Measurements from ENCODE around the gene CDHR1. TPM values are rescaled to one million over a fixed set of nuclear protein-coding genes. Genes with fewer than 3 reads are reported as not detected.
A peak's percentile ranks its signal among the peaks of the same experiment; 100 is the strongest.
"Not testable (repeated sequence)": the region's sequence is repeated elsewhere in the genome, so short reads cannot be mapped to it uniquely, and the experiment has no call there.

CDHR1 gene
- total RNA-seq, 4 donors from 2014 or later: 6.7 to 15.0 (median 12.2) TPM

GRCh38 chr10:84166620-84167288, 27.6 kb upstream of the CDHR1 start:
- no peaks in the 10 kb centered on the region for H3K9me3 ChIP-seq
- H3K4me1 ChIP-seq: peaks cover 7 to 72% (median 30%) of the 10 kb centered on the region in 3 donors
- no peaks in the 10 kb centered on the region for H3K36me3 ChIP-seq
- H3K27me3 ChIP-seq: peaks cover 0 to 21% (median 0%) of the 10 kb centered on the region in 4 donors
- DNase-seq: no peak
- intact Hi-C loops (cut with DNase I): no loop called here
- peak overlapping the region in 3 of 4 donors; percentile 63 to 89 (median 63) for H3K27ac ChIP-seq
- H3K4me3 ChIP-seq: no peak overlapping the region
- WGBS, 2 donors: 50 to 66% methylated on average over 2 to 4 of the region's 4 CpGs
- TF ChIP-seq POLR2A (IDR thresholded peaks at IDR 0.05): no peak
- TF ChIP-seq CTCF (IDR thresholded peaks at IDR 0.05): no peak

GRCh38 chr10:84167289-84167653, 27.1 kb upstream of the CDHR1 start:
- H3K4me1 ChIP-seq: peaks cover 7 to 73% (median 30%) of the 10 kb centered on the region in 3 donors
- peaks cover 0 to 17% (median 0%) of the 10 kb centered on the region in 4 donors for H3K27me3 ChIP-seq
- WGBS, 2 donors: 23% methylated on average over 2 of the region's 2 CpGs; no CpG with 5 or more reads in 1 of the 2 donors
- DNase-seq; H3K36me3 ChIP-seq; H3K9me3 ChIP-seq; intact Hi-C loops (cut with DNase I); H3K4me3 ChIP-seq: not testable (repeated sequence)
- H3K27ac ChIP-seq: peak overlapping the region in 3 of 4 donors; percentile 63 to 89 (median 63)

DNA sequence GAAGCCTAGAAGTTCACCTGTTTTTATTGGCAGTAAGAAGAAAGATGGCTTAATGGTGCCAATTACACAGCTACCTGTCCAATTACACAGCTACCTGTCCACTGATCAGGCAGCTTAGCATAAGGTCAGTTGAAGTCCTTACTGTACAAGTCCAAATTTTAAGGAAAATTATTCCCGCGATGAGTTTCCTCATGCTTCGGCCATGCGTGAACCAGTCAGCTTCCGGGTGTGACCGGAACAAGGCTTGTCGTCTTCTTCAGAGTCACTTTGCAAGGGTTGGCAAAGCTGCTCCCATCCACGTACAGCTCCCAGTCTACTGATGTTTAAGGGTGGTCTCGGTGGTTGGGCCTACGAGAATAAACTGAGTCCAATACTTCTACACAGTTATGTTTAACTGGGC, 26.0 kb upstream of the CDHR1 start:
- H3K36me3 ChIP-seq; intact Hi-C loops (cut with DNase I); H3K4me3 ChIP-seq; H3K27me3 ChIP-seq; DNase-seq; H3K9me3 ChIP-seq: not testable (repeated sequence)
- Histone ChIP-seq H3K4me1 (peaks cover 18 to 77% (median 39%) of the 10 kb centered on the region in 3 donors), H3K27ac (peak overlapping the region; percentile 5 to 89 (median 74))
- WGBS, 2 donors: 84 to 87% methylated on average over 8 to 10 of the region's 10 CpGs

DNA sequence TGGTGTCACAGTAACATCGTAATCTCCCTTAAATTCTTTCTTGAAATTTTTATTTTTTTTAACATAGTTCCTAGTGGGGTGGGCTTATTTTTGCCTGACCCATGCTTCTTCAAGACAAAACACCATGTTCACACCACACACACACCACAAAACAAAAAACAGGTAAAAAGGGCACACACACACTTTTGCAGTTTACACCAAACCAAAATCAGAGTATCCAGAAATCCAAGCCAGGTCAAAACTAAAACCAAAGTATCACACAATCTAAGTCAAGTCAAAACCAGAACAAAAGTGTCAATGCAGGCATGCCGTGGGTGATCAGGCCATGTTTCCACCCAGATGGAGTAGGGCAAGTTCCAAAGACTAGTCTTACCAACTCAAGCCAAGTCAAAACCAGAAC, 23.1 kb upstream of the CDHR1 start:
- H3K9me3 ChIP-seq; intact Hi-C loops (cut with DNase I); H3K27me3 ChIP-seq; H3K36me3 ChIP-seq; DNase-seq: not testable (repeated sequence)
- H3K4me1 ChIP-seq: peaks cover 12 to 76% (median 31%) of the 10 kb centered on the region in 3 donors
- H3K4me3 ChIP-seq: peak overlapping the region; percentile 11 to 53 (median 31)
- 46 to 55% methylated on average over 2 of the region's 2 CpGs for WGBS, 2 donors
- H3K27ac ChIP-seq: peak overlapping the region; percentile 84 to 90 (median 88)

- H3K27me3 ChIP-seq; H3K36me3 ChIP-seq; H3K9me3 ChIP-seq; DNase-seq; intact Hi-C loops (cut with DNase I): not testable (repeated sequence)
- Histone ChIP-seq H3K4me1 (peaks cover 13 to 76% (median 31%) of the 10 kb centered on the region in 3 donors), H3K27ac (peak overlapping the region; percentile 84 to 90 (median 88)), H3K4me3 (peak overlapping the region; percentile 11 to 53 (median 31))
- TF ChIP-seq POLR2A (IDR thresholded peaks at IDR 0.05): peak in 1 of 4 donors; percentile 29
- WGBS, 2 donors: 37 to 51% methylated on average over 10 to 20 of the region's 21 CpGs
These were observed 22.5 kb upstream of the CDHR1 start for GRCh38 chr10:84171700-84172466.

- 69% methylated on average over 5 to 7 of the region's 9 CpGs for WGBS, 2 donors
- no peak for TF ChIP-seq POLR2A (IDR thresholded peaks at IDR 0.05)
- TF ChIP-seq CTCF (IDR thresholded peaks at IDR 0.05): no peak
- H3K4me3 ChIP-seq: no peak overlapping the region
- peaks cover 0 to 11% (median 0%) of the 10 kb centered on the region in 3 donors for H3K36me3 ChIP-seq
- DNase-seq: no peak
- intact Hi-C loops (cut with DNase I): no loop called here
- peak overlapping the region; percentile 84 to 90 (median 88) for H3K27ac ChIP-seq
- peaks cover 21 to 76% (median 32%) of the 10 kb centered on the region in 3 donors for H3K4me1 ChIP-seq
- H3K27me3 ChIP-seq: no peaks in the 10 kb centered on the region
- H3K9me3 ChIP-seq: no peaks in the 10 kb centered on the region
These were observed 21.6 kb upstream of the CDHR1 start for GRCh38 chr10:84172467-84173356.
